GM12878 (cell line): ENCODE results near the gene SRSF1. TPM values are rescaled to one million over a fixed set of nuclear protein-coding genes. Genes with fewer than 3 reads are reported as not detected.

Experiments
- ATAC-seq: fragments of 200-7000 bp; cut with Tn5 transposase; 3 replicates; pipeline ENCODE4 v1.9.1; 2020; ENCODE audit warnings: mild to moderate bottlenecking, moderate library complexity
- BruUV-seq: library from RNA; stranded (reverse); fragments of 400-500 nt; replicated peaks from 2 replicates; lab custom pipeline; 2021; lab: Mats Ljungman, UMichigan
- CTCF ChIA-PET: fragments of 300-600 bp; sonication (Branson Sonifier 250); formaldehyde crosslinking; extraction: SDS; loops from one replicate; lab custom pipeline; 2021; ENCODE audit warnings: inconsistent platforms; lab: Yijun Ruan, JAX
- POLR2A ChIA-PET: fragments of 350-600 bp; formaldehyde crosslinking; extraction: SDS; loops from one replicate; lab custom pipeline; 2021; ENCODE audit warnings: inconsistent platforms; lab: Charles Lee
- RAD21 ChIA-PET: fragments of 300-600 bp; sonication (Branson Sonifier 250); formaldehyde crosslinking; loops from one replicate; lab custom pipeline; 2023; ENCODE audit warnings: antibody characterized with exemption; ENCODE audit not compliant: unreplicated experiment; lab: Charles Lee
- SMC1A ChIA-PET: fragments of 300-600 bp; sonication (Branson Sonifier 250); formaldehyde crosslinking; loops from one replicate; lab custom pipeline; 2023; ENCODE audit not compliant: unreplicated experiment, uncharacterized antibody; lab: Charles Lee
- DNase-seq: peaks from one replicate; pipeline ENCODE4 v3.0.0-alpha.2; 2011; ENCODE audit warnings: low read depth, low spot score
- FAIRE-seq: peaks from 3 replicates; lab custom pipeline; 2011; peaks lifted over from hg19 to GRCh38; lab: Jason Lieb, UNC
- H2AFZ ChIP-seq: 2 replicates; pipeline ENCODE4 v1.6.0; 2011; ENCODE audit warnings: low read depth, low read length, control low read depth; ENCODE audit not compliant: control insufficient read depth
- H3K27ac ChIP-seq: 2 replicates; pipeline ENCODE4 v1.5.1; 2011; ENCODE audit warnings: control low read depth; ENCODE audit not compliant: control insufficient read depth, insufficient read depth
- H3K27me3 ChIP-seq, 2 experiments: replicated peaks in 1 of 2; 2 replicates each; pipeline versions ENCODE4 v1.6.0 to v1.6.1; 2011; ENCODE audit warnings: low read length in 1 of 2; ENCODE audit not compliant: control insufficient read depth in 2 of 2, insufficient read depth in 2 of 2
- H3K36me3 ChIP-seq, 2 experiments: 2 replicates each; pipeline ENCODE4 v1.5.1; 2011; ENCODE audit warnings: low read length in 1 of 2; ENCODE audit not compliant: control insufficient read depth in 2 of 2, insufficient read depth in 2 of 2
- H3K4me1 ChIP-seq: 2 replicates; pipeline ENCODE4 v1.6.1; 2011; ENCODE audit warnings: mild to moderate bottlenecking, low read length, moderate library complexity, mixed read lengths; ENCODE audit not compliant: control insufficient read depth, insufficient read depth
- H3K4me2 ChIP-seq: 2 replicates; pipeline ENCODE4 v1.6.0; 2011; ENCODE audit warnings: control low read depth; ENCODE audit not compliant: control insufficient read depth, insufficient read depth
- H3K4me3 ChIP-seq: fragments of 200-600 bp; sonication (generic); 2 replicates; pipeline ENCODE4 v1.5.1; 2016
- H3K79me2 ChIP-seq: 2 replicates; pipeline ENCODE4 v1.6.0; 2011; ENCODE audit warnings: low read length; ENCODE audit not compliant: control insufficient read depth, insufficient read depth
- H3K9ac ChIP-seq: 2 replicates; pipeline ENCODE4 v1.8.0; 2011; ENCODE audit warnings: low read length, control low read depth, mixed read lengths; ENCODE audit not compliant: control insufficient read depth, insufficient read depth
- H3K9me3 ChIP-seq: replicated peaks from 3 replicates; pipeline ENCODE4 v1.5.1; 2011; ENCODE audit warnings: mild to moderate bottlenecking, low read length; ENCODE audit not compliant: control insufficient read depth, insufficient read depth
- H4K20me1 ChIP-seq: 2 replicates; pipeline ENCODE4 v1.6.0; 2011; ENCODE audit not compliant: control insufficient read depth, insufficient read depth
- CHD2 ChIP-seq: IDR thresholded peaks from 2 replicates; pipeline ENCODE4 v1.6.1; 2011; ENCODE audit warnings: low read depth, low read length, improper control_type of control experiment, borderline replicate concordance
- KAT2A ChIP-seq: conservative IDR thresholded peaks from 2 replicates; pipeline ENCODE4 v1.6.1; 2011; ENCODE audit warnings: low read depth, low read length; ENCODE audit not compliant: control insufficient read depth
- PRDM15 ChIP-seq: fragments of 450-650 bp; formaldehyde crosslinking; IDR thresholded peaks from 2 replicates; pipeline ENCODE4 v1.4.0; 2020; ENCODE audit warnings: mild to moderate bottlenecking, moderate library complexity
- RAD51 ChIP-seq: fragments of 450-650 bp; IDR thresholded peaks from 2 replicates; pipeline ENCODE4 v1.6.1; 2016; ENCODE audit warnings: moderate library complexity, mild to moderate bottlenecking, inconsistent platforms
- SREBF1 ChIP-seq: IDR thresholded peaks from 2 replicates; pipeline ENCODE4 v1.6.1; 2012; ENCODE audit warnings: mild to moderate bottlenecking, low read length
- SUZ12 ChIP-seq: fragments of 200-600 bp; sonication (generic); IDR thresholded peaks from one replicate; pipeline ENCODE4 v1.6.1; 2018; ENCODE audit warnings: antibody characterized with exemption, mild to moderate bottlenecking; ENCODE audit not compliant: unreplicated experiment
- ZBTB4 ChIP-seq: fragments of 450-650 bp; formaldehyde crosslinking; IDR thresholded peaks from 2 replicates; pipeline ENCODE4 v1.4.0; 2022; ENCODE audit warnings: mild to moderate bottlenecking, moderate library complexity
- WGBS: methylation state at CpG from one replicate; pipeline ENCODE4 v1.1.6; 2016; ENCODE audit warnings: low lambda C conversion rate; ENCODE audit not compliant: insufficient replicate concordance, insufficient coverage; ENCODE audit errors: missing lambda C conversion rate; 5-methylcytosine and 5-hydroxymethylcytosine counted together
- in situ Hi-C: fragments of 300-500 bp; cut with MboI; formaldehyde crosslinking; loops from 9 replicates; pipeline ENCODE4 v1.14.3; 2018; ENCODE audit warnings: mixed read lengths
- intact Hi-C: fragments of 100-400 bp; cut with micrococcal nuclease; formaldehyde crosslinking; loops from one replicate; pipeline ENCODE4 v1.14.2; 2022; ENCODE audit not compliant: unreplicated experiment
- polyA plus RNA-seq, 11 experiments: library from polyadenylated mRNA; depleted of rRNA in 4 of 11; unstranded in 6 of 11; stranded (reverse) in 5 of 11; fragments of >200 nt; fragmentation: Nextera tagmentation in 4 of 11; fragmentation: Illumina TruSeq in 1 of 11; extraction: Ambion mirVana in 4 of 11; extraction: Trizol in 1 of 11; gene quantifications; 1 replicate in 1 of 11; 2 replicates in 10 of 11; pipeline versions ENCODE4 v1.2.1 to v1.2.3, GENCODE V29; 2011 to 2016; ENCODE audit warnings: inconsistent platforms in 2 of 11, missing spikeins in 2 of 11, low read depth in 1 of 11
- total RNA-seq, 4 experiments: library from RNA; depleted of rRNA in 3 of 4; stranded (reverse); fragments of >200 nt in 3 of 4; fragmentation: Illumina TruSeq in 1 of 4; extraction: Trizol in 1 of 4; gene quantifications; 2 replicates each; pipeline versions ENCODE4 v1.2.1 to v1.2.3, GENCODE V29; 2013 to 2021
- TF ChIP-seq, protein P1 (sequence below): fragments of 450-650 bp; IDR thresholded peaks from 2 replicates; pipeline ENCODE4 v1.6.1; 2017; ENCODE audit warnings: low read depth, mild to moderate bottlenecking, moderate library complexity

Gene SRSF1
- total and polyA plus RNA-seq, 10 of the 15 experiments (the other 5 are each of a cell fraction or from before 2014, with no cell fraction given) = 101 to 474 (median 404) TPM

- ChIA-PET CTCF (interaction anchor here (0.5 to 8.8 kb wide), 16 partner anchors 9 to 137 kb away, joined by 3 to 195 read pairs (median 6); partner anchors contain the start of gene SRSF1), POLR2A (interaction anchor here (0.6 to 3.1 kb wide), 6 partner anchors 9 to 527 kb away, joined by 3 to 21 read pairs (median 5); no protein-coding TSS in a partner anchor), RAD21 (interaction anchor here (0.9 to 3.6 kb wide), 14 partner anchors 8 to 129 kb away, joined by 3 to 55 read pairs (median 8); partner anchors contain the start of genes CUEDC1 and SRSF1), SMC1A (interaction anchor here (0.8 to 9.3 kb wide), 24 partner anchors 9 to 135 kb away, joined by 3 to 114 read pairs (median 9); partner anchors contain the start of genes CUEDC1, MRPS23 and SRSF1)
- 82% methylated on average over 4 of the region's 4 CpGs for WGBS
- Histone ChIP-seq H3K9ac (no peak overlapping the region), H3K27me3 (no peaks in the 10 kb centered on the region), H3K27ac (no peak overlapping the region), H3K79me2 (peaks cover 20% of the 10 kb centered on the region), H4K20me1 (peaks cover 2% of the 10 kb centered on the region; the same call in 1 of the 2 replicates), H2AFZ (no peak overlapping the region), H3K4me3 (0 out of 2 replicates have a peak overlapping the region, but pooled peaks have one; percentile 17), H3K4me1 (peaks cover 5% of the 10 kb centered on the region), H3K9me3 (no peaks in the 10 kb centered on the region), H3K36me3 (peaks cover 0 to 6% of the 10 kb centered on the region in 2 experiments; a peak in 1 of 4 replicates), H3K4me2 (no peak overlapping the region)
- BruUV-seq = no TSS peak
- ATAC-seq (no peak), DNase-seq (no peak), FAIRE-seq (no peak)
- TF ChIP-seq KAT2A (no peak), SREBF1 (no peak), SUZ12 (no peak), PRDM15 (CRISPR knock-in tag) (no peak), CHD2 (no peak), ZBTB4 (CRISPR knock-in tag) (no peak), RAD51 (no peak)
- TF ChIP-seq, protein P1, sequence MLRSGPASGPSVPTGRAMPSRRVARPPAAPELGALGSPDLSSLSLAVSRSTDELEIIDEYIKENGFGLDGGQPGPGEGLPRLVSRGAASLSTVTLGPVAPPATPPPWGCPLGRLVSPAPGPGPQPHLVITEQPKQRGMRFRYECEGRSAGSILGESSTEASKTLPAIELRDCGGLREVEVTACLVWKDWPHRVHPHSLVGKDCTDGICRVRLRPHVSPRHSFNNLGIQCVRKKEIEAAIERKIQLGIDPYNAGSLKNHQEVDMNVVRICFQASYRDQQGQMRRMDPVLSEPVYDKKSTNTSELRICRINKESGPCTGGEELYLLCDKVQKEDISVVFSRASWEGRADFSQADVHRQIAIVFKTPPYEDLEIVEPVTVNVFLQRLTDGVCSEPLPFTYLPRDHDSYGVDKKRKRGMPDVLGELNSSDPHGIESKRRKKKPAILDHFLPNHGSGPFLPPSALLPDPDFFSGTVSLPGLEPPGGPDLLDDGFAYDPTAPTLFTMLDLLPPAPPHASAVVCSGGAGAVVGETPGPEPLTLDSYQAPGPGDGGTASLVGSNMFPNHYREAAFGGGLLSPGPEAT = no peak
- intact Hi-C loops (loop anchor here (5.0 kb wide), 1 partner anchor 38 kb away; no protein-coding TSS in a partner anchor), in situ Hi-C loops (no loop called here)
Observed at GRCh38 chr17:57984936-57985674, 21.9 kb downstream of the SRSF1 start.
